HG03139 (cell line): ENCODE data around the gene CLCF1.

Experiments
- ATAC-seq: cut with Tn5 transposase; IDR thresholded peaks from one replicate; pipeline ENCODE4 v1.9.1; 2021; ENCODE audit not compliant: unreplicated experiment

Gene CLCF1

GRCh38 chr11:67372993-67373647, at the start of gene CLCF1:
Gene CLCF1, minus strand, starts transcription at chr11:67373598. Its CDS starts 59 bp downstream, at chr11:67373539.
- no peak for ATAC-seq

- no peak for ATAC-seq
Observed at GRCh38 chr11:67422891-67423290, 49.5 kb upstream of the CLCF1 start.

- no peak for ATAC-seq
Observed at GRCh38 chr11:67421430-67422031, 48.1 kb upstream of the CLCF1 start.

- peak; percentile 66 for ATAC-seq
Observed at GRCh38 chr11:67420646-67421429, 47.4 kb upstream of the CLCF1 start.

- ATAC-seq, result no peak
Observed at GRCh38 chr11:67420147-67420645, 46.8 kb upstream of the CLCF1 start.

GRCh38 chr11:67419325-67420049, 46.1 kb upstream of the CLCF1 start:
- no peak for ATAC-seq

GRCh38 chr11:67418476-67419281, 45.3 kb upstream of the CLCF1 start:
- ATAC-seq, result no peak

- no peak for ATAC-seq
Observed at GRCh38 chr11:67417425-67417824, 44.0 kb upstream of the CLCF1 start.

GRCh38 chr11:67416416-67417335, 43.3 kb upstream of the CLCF1 start:
- no peak for ATAC-seq

GRCh38 chr11:67415501-67416304, 42.3 kb upstream of the CLCF1 start, which contains the start of gene CARNS1:
Gene CARNS1, plus strand, starts transcription at chr11:67415678. Its CDS starts 522 bp downstream, at chr11:67416200.
- no peak for ATAC-seq

- ATAC-seq, result no peak
Observed at GRCh38 chr11:67413266-67413849, 40.0 kb upstream of the CLCF1 start.

GRCh38 chr11:67412495-67413179, 39.2 kb upstream of the CLCF1 start:
- ATAC-seq, result no peak

GRCh38 chr11:67411785-67412152, 38.4 kb upstream of the CLCF1 start:
- no peak for ATAC-seq

- ATAC-seq, result no peak
Observed at GRCh38 chr11:67410984-67411784, 37.8 kb upstream of the CLCF1 start.

- no peak for ATAC-seq
Observed at GRCh38 chr11:67410369-67410831, 37.0 kb upstream of the CLCF1 start.

- ATAC-seq, result no peak
Observed at GRCh38 chr11:67409781-67410368, 36.5 kb upstream of the CLCF1 start.
